D341Med (cell line): Measurements from ENCODE around the gene SYT1.
A peak's percentile ranks its signal among the peaks of the same experiment; 100 is the strongest.

Experiments
- DNase-seq: peaks from one replicate; pipeline ENCODE4 v3.0.0; 2012; ENCODE audit warnings: low spot score

SYT1 gene

GRCh38 chr12:79223210-79223609 is 358.6 kb downstream of the SYT1 start:
- DNase-seq, result no peak

DNA sequence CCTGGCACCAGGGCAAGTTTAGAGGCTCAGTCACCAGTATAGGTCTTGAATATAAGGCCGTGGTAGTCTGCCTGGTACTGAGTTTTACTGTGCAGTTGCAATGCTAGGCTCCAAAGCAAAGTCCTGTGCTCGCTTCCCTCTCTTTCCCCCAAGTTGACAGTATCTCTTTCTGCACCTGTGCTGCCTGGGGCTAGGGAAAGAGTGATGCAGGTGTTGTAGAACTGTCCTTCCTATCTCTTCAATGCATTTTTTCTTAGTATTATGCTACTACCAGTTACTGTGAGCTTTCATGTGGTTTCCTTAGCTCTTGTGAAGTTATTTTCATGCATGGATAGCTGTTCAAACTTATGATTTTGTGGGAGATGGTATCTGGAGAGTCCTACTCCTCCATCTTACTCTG is 359.2 kb downstream of the SYT1 start:
- no peak for DNase-seq

DNA sequence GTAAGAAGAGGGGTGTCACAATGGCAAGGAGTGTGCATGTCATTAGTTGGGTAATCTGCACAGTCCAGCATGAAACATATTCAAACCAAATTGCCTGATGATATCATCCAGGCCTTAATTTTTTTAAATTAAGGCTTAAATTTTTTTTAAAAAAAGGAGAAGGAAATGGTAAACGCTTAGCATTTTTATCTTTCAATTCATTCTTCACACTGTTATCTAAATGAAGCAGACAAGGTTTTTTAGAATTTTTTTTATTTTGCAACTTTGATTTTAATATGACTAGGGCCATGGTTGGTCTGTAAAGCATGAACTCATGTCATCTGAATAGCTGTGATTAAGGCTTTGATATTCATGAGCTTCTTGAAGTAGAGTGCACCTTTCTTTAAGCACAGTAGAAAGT is 362.5 kb downstream of the SYT1 start:
- no peak for DNase-seq

DNA sequence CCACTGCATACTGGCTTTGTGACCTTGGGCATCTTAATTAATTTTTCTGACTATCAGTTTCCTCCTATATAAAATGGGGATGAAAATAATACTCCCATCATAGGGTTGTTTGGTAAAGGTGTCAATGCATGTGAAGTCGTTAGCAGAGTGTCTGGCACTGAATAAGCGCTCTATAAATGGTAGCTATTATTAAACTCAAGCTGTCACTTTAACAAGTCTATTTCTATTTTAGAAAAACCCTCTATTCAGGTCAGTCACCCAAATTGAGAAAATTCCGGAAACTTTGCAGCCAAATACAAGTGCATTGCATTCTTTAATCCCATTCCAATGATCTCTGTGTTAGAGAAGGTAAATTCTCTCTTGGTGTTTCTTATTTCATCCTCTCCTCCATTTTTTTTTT is 363.1 kb downstream of the SYT1 start:
- no peak for DNase-seq

DNA sequence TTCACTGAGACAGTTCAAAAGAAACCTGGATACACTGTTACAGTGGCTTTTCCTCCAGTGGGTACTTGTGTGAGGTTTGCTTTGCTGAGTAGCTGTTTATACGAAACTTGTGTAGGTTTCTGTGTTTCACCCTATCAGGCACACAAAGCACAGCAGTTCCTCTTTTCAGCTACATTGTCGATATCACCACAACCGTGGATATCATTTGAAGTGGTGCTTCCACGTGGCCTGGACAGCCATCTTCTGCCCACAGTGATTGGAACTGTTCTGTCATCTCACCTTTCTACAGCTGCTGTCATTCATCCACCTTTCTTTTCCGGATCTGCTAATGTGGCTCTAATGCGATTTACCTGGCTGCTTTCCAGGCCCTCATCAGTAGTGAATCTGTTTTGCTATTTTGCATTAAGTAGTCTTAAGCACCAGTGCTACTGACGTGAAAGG is 368.8 kb downstream of the SYT1 start:
- DNase-seq, result peak; percentile 48

- no peak for DNase-seq
Observed at GRCh38 chr12:79236920-79237319, 372.3 kb downstream of the SYT1 start.

DNA sequence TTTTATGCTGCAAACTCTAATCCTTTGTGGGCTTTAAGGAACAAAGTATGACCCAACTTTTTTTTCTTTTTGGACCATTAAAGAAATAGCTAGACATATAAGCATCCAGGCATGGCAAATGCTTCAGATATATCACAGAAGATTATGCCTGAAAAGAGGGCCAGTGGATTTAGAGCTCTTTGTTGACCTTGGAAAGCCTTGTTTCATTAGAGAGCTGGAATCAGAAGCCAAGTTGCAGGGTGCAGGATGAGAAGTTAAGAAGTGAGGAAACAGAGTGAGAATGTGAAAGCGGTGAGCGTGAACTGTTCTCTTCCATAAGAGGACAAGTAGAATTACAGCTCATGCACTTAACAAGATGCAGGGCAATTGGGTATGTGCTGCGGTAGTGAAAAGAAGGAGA is 373.7 kb downstream of the SYT1 start:
- DNase-seq, result no peak

- no peak for DNase-seq
Observed at GRCh38 chr12:79247494-79247893, 382.9 kb downstream of the SYT1 start.

GRCh38 chr12:79250186-79250585 is 385.6 kb downstream of the SYT1 start:
- DNase-seq, result no peak

DNA sequence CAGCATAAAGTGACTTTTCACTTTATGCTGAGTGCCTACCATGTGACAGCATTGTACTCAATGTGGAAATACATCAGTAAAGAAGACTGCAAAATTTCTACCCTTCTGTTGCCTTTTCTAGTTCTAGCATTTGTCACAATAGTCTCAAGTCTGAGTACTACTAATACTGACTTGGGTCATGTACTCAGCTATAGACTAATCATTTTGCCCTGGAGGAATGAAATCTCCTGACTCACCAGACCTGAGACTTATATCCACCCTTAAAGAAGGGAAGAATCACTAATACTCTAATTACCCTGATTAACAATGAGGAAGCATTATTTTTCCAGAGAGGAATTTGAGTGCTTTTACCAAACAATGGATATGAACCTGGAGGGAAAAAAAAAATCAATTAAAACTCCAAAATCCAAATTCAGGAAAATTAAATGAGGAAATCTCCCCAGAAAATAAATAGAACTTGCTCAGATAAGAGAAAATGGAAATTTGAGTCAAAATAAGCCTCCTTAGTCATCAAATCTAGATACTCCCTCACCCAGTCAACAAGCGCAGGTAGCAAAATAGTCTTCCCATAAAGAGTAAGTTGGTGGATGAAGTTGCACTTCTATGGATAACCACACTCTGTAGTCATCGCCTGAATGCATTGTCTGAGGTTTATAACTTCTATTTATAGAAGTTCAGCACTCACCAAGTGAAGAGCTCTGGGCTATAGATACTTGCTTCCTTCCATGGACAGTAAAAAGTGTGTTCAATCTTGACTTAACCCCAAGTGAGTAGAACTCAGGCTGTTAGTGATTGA is 386.6 kb downstream of the SYT1 start:
- DNase-seq, result peak; percentile 33

- DNase-seq, result no peak
Observed at GRCh38 chr12:79252358-79253075, 387.9 kb downstream of the SYT1 start.

DNA sequence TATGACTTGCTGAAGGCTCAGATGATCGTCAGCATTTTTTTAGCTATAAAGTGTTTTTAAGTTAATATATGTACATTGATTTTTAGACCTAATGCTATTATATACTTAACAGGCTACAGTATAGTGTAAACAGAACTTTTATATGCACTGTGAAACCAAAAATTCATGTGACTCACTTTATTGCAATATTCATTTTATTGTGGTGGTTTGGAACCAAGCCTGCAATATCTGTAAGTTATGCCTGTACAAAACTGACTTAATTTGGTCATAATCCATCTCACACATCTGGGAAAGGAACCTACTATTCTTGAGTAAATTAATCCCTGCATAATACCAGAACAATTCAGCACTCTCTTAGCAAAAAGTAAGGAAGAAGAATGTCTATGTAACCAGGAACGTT is 390.7 kb downstream of the SYT1 start:
- no peak for DNase-seq

GRCh38 chr12:79260923-79261322 is 396.3 kb downstream of the SYT1 start:
- no peak for DNase-seq

- no peak for DNase-seq
Observed at GRCh38 chr12:79262938-79263337, 398.4 kb downstream of the SYT1 start.

DNA sequence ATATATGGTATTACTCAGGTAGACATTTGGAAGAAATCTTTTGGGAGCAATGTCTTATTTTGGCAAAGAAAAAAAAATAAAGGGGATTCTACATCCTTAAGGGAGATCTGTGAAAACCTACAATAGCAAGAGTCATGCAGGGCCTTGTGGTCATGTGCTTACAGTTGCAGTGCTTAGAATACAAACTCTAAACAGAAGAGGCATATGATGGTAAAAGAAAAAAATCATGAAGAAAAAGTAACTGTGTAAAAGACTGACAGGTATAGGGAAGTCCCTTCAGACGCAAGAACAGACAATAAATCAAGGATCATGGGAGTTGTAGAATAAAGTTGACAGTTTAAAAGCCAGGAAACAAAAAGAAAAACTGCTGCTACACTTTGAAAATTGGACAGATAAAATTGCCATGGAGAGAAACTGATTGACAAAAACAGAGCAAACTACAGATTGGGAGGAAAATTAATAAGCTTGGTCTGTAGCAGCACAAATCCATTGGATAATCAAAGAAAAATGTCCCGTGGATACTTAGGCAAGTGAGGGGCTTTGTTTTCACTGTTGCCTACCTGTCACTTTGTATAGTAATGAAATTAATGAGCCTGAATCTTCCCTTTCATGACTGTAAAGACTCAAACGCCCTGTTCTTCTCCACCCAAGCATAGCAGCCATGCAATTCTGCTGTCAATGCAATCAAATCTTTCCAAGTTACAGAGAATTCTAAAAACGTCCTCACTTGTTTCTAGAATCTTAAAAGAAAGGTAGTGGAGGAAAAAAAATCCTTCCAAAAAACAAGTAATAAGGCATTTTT is 402.0 kb downstream of the SYT1 start:
- no peak for DNase-seq

DNA sequence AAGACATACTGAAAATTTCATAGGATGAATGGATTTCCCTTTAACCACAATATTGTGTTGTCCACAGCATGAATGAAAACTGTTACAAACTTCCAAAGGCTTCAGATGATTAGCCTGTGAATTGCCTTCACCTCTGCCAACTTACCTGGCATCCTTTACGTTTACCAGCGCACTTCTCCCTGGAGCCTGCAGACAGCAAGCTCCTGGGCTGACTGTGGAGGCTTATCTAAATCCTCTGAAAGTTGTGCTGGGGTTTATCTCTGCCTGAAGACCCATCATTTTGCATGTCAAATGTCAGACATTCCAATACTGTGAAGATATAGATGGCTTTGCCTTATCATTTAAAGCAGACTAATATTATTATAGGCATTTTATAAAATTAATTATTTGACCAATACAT is 403.0 kb downstream of the SYT1 start:
- peak; percentile 51 for DNase-seq

DNA sequence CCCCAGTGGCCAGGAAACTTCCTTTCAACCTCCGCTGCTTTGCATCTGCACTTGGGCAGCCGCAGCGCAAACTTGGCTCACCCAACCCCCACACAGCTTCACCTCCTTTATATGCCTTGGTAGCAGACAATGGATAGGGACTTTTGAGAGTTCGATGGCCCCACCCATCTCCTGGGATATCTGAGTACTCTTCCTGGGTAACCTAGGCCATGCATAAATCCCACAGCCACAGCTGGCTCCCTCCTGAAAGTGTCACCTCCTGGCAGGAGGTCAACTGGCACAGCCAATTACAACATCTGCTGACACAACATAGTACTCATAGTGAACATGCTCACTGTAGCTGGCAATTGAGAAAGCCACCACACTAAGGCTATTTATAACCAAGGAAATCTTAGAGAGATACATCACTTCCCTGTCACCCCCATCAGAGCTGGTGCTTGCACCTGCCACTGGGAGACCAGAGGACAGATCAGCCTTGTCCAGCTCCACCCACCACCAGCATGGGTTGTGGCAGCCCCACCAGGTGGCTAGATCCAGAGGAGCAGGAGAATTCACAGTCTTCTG is 410.0 kb downstream of the SYT1 start:
- no peak for DNase-seq

GRCh38 chr12:79275631-79276030 is 411.1 kb downstream of the SYT1 start:
- DNase-seq, result no peak

DNA sequence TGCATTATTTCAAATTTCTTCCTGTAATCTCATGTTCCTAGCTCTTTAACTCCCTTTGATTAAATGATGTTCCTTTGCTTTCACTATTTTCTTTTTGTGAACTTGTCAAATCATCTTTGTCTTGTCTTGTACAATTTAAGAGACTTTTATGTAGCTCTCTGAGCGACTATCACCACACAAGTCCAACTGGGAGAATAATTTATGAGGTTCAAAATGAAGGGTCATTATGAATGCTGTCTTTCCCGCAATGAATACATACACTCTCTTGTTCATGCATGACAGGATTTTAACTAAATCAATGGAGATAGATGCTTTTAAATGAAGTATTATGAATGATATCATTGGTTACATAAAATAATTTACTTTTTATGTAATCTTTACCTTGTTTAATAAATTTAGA is 418.8 kb downstream of the SYT1 start:
- DNase-seq, result no peak

DNA sequence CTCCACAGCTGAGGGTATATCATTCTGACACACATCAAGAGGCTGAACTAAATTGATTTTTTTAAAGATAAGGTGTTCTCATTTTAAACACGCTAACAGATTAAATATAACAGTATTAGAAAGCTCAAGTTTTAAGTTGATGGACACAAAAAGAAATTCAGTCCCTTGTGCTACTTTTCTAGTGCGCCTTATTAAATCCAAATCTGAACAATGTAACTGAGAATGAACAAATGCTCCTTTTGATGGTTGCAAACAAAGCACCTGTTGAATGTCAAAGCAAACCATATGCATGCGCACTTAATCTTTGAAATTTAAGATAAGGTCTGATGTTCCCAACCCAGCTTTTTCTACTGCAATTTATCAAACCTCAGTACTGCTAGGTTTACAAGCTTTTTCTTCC is 424.3 kb downstream of the SYT1 start:
- DNase-seq, result no peak

- no peak for DNase-seq
Observed at GRCh38 chr12:79291711-79292110, 427.1 kb downstream of the SYT1 start.

DNA sequence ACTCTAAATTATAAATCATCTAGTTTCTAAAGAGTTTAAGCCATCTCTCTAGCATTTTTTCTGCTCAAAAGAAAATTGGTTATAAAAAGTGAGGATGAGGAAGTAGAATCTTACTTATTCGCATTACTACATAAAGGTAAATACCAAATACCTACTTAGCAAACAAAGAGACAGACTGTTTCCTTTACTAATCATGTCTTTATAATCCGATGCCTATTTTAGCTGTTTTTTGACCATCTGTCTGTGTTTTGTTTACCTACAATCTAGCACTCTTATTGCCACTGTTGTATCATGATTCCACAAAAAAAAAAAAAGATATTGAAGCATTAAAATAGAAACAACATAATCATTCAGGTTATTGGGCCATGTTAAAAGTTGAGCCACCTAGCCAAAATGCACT is 430.0 kb downstream of the SYT1 start:
- no peak for DNase-seq

- no peak for DNase-seq
Observed at GRCh38 chr12:79295572-79295971, 431.0 kb downstream of the SYT1 start.
